AG04450 (cell line): Measurements from ENCODE around the gene LYRM4. TPM values are rescaled to one million over a fixed set of nuclear protein-coding genes. Genes with fewer than 3 reads are reported as not detected.

Experiments
- CTCF ChIA-PET: fragments of 300-600, 350-600 bp; formaldehyde crosslinking; extraction: SDS; loops from one replicate; lab custom pipeline; 2022; ENCODE audit warnings: antibody characterized with exemption, inconsistent platforms; lab: Charles Lee
- POLR2A ChIA-PET: fragments of 350-600 bp; formaldehyde crosslinking; extraction: SDS; loops from one replicate; lab custom pipeline; 2021; ENCODE audit warnings: antibody characterized with exemption, inconsistent platforms; lab: Yijun Ruan, JAX
- DNase-seq: peaks from one replicate; pipeline ENCODE4 v3.0.0-alpha.2; 2011; ENCODE audit warnings: low read depth, low spot score
- H3K27ac ChIP-seq: one replicate; pipeline ENCODE4 v1.5.1; 2012; ENCODE audit warnings: low read depth, low read length, control low read depth
- H3K27me3 ChIP-seq: one replicate; pipeline ENCODE4 v1.6.0; 2012; ENCODE audit warnings: low read length; ENCODE audit not compliant: control insufficient read depth, insufficient read depth
- H3K4me3 ChIP-seq: 2 replicates; pipeline ENCODE4 v1.5.1; 2011; ENCODE audit warnings: mild to moderate bottlenecking, low read depth, low read length, control low read depth
- H3K9me3 ChIP-seq: 2 replicates; pipeline ENCODE4 v1.5.1; 2012; ENCODE audit warnings: low read length; ENCODE audit not compliant: control insufficient read depth, insufficient read depth
- polyA plus RNA-seq: library from polyadenylated mRNA; depleted of rRNA; stranded (reverse); fragments of >200 nt; gene quantifications from 2 replicates; pipeline ENCODE4 v1.2.3, GENCODE V29; 2011
- TF ChIP-seq, protein P1 (sequence below): IDR thresholded peaks from 2 replicates; pipeline ENCODE4 v1.5.1; 2011; ENCODE audit warnings: low read depth, low read length, control low read depth, inconsistent platforms

The LYRM4 gene
- polyA plus RNA-seq, 1 experiment = 41.4 TPM

DNA sequence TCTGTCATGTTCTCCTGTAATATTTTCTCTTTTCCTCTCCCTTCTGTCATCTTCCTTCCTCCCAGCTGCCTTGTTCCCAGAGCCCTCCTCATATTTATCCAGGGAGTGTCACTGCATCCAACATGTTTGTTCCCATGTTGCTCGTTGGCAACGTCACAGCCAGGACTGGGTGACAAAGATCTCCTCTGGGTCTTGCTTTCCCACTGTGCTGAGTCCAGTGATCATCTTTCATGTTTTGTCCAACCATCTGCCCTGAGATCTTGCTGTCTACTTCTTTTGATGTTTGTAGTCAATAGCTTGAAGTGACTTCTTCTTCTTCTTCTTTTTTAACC, 27.2 kb upstream of the LYRM4 start:
- no peaks in the 10 kb centered on the region for H3K9me3 ChIP-seq
- no peak for DNase-seq
- H3K27me3 ChIP-seq = no peaks in the 10 kb centered on the region
- CTCF ChIA-PET = interaction anchor here (0.9 to 2.2 kb wide), 4 partner anchors 12 to 144 kb away, joined by 3 to 8 read pairs (median 4); partner anchors contain the start of genes FARS2 and LYRM4
- no peak overlapping the region for H3K4me3 ChIP-seq
- H3K27ac ChIP-seq = no peak overlapping the region
- TF ChIP-seq, protein P1, sequence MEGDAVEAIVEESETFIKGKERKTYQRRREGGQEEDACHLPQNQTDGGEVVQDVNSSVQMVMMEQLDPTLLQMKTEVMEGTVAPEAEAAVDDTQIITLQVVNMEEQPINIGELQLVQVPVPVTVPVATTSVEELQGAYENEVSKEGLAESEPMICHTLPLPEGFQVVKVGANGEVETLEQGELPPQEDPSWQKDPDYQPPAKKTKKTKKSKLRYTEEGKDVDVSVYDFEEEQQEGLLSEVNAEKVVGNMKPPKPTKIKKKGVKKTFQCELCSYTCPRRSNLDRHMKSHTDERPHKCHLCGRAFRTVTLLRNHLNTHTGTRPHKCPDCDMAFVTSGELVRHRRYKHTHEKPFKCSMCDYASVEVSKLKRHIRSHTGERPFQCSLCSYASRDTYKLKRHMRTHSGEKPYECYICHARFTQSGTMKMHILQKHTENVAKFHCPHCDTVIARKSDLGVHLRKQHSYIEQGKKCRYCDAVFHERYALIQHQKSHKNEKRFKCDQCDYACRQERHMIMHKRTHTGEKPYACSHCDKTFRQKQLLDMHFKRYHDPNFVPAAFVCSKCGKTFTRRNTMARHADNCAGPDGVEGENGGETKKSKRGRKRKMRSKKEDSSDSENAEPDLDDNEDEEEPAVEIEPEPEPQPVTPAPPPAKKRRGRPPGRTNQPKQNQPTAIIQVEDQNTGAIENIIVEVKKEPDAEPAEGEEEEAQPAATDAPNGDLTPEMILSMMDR = 0 out of 2 replicates have a peak, but pooled peaks have one; percentile 5
- POLR2A ChIA-PET = interaction anchor here (1.1 kb wide), 1 partner anchor 27 kb away, joined by 9 read pairs; the partner anchor contains the start of genes FARS2 and LYRM4

DNA sequence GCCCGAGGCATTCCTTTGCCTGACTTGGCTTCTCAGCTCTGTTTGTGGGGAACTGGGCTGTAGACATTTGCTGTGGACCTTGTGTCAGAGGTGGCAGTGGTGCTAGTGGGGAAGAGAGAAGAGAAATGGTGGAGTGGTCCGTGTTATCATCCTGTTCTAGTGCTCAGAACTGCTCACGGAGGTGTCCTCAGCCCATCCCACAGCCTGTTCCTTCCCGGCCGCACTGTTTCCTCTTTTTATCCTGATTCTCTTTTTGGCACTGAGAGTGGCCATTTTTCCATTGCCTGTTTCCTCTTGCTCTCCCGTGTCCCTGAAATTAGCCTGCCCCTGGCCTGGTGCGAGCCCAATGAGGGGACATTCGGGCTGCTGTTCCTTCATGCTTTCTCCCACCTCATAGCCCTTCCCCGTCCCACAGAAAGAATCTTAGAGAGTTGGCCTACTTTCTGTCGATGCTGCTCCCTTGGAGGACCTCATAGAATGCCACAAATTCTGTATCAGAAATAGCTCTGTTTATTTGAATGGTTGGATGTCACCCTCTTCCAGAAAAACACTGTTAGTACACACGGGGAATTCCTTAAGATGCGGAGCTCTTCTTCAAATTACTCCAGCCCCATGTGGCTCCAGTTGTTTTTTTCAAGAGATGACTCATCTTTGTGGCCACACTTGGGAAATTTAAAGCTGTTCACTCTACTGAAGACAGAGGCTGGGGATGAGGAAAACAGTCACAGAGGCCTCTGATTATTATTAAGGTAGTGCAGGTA, 26.6 kb upstream of the LYRM4 start:
- CTCF ChIA-PET = interaction anchor here (0.9 to 2.2 kb wide), 4 partner anchors 12 to 144 kb away, joined by 3 to 8 read pairs (median 4); partner anchors contain the start of genes FARS2 and LYRM4
- H3K27ac ChIP-seq = no peak overlapping the region

DNA sequence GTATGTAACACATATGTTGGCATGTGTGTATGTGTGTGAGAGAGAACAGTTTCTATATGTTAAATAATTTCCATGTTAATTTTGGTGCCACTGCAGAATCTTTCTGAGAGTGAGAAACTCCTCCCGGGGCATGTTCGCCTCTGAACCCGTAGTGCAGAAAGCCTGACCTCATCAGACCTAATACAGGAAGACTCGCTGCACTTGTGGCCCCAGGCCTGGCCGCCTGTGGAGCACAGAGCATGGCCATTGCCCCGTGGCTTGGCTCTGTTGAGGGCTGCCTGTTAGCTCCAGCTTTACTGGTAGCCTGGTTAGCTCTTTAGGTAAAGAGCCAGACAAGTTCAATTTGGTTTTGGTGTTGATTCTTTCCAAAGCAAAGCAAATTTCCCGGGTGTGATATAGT, 26.0 kb upstream of the LYRM4 start:
- TF ChIP-seq, protein P1 = no peak
- POLR2A ChIA-PET = no interaction called here
- CTCF ChIA-PET = interaction anchor here (0.6 to 2.2 kb wide), 3 partner anchors 15 to 143 kb away, joined by 4 to 8 read pairs (median 6); partner anchors contain the start of genes FARS2 and LYRM4
- Histone ChIP-seq H3K9me3 (no peaks in the 10 kb centered on the region), H3K4me3 (no peak overlapping the region), H3K27me3 (no peaks in the 10 kb centered on the region), H3K27ac (no peak overlapping the region)
- DNase-seq = no peak

More for the DNA sequence above, 26.6 kb upstream of the LYRM4 start:
- TF ChIP-seq, protein P1 = no peak; the same call in 1 of the 2 replicates
- peak; percentile 55 for DNase-seq
- H3K4me3 ChIP-seq = no peak overlapping the region
- POLR2A ChIA-PET = interaction anchor here (1.1 kb wide), 1 partner anchor 26 kb away, joined by 9 read pairs; the partner anchor contains the start of genes FARS2 and LYRM4
- no peaks in the 10 kb centered on the region for H3K9me3 ChIP-seq
- H3K27me3 ChIP-seq = no peaks in the 10 kb centered on the region

DNA sequence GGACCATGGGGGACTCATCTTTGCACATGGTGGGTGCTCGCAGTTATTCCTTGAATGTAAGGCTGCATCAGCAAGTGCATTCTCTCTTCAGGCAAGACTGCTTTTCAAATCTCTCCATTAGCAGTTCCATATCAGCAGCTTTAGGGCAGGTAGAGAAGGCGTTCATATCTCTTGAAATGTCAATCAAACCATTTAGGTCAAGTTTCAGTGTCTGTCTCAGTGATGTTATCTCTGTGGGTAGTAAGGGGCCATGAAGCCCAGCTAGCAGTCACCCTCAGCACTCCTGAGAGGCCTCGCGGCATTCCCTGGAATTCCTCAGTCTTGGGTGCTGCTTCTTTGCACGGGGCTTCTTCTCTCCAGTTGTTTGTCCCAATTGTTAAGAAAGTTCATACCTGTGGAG, 24.8 kb upstream of the LYRM4 start:
- CTCF ChIA-PET = no interaction called here

More for the DNA sequence above, 24.8 kb upstream of the LYRM4 start:
- Histone ChIP-seq H3K27ac (no peak overlapping the region), H3K27me3 (no peaks in the 10 kb centered on the region), H3K4me3 (no peak overlapping the region), H3K9me3 (no peaks in the 10 kb centered on the region)
- TF ChIP-seq, protein P1 = no peak
- DNase-seq = no peak
- POLR2A ChIA-PET = no interaction called here
